LoVo (cell line): Measurements from ENCODE around the gene KAT6B.

Experiments
- DNase-seq: peaks from one replicate; pipeline ENCODE4 v3.0.0-alpha.2; 2016; ENCODE audit warnings: low spot score

Gene KAT6B

GRCh38 chr10:75068523-75068922, 242.1 kb downstream of the KAT6B start:
- no peak for DNase-seq

DNA sequence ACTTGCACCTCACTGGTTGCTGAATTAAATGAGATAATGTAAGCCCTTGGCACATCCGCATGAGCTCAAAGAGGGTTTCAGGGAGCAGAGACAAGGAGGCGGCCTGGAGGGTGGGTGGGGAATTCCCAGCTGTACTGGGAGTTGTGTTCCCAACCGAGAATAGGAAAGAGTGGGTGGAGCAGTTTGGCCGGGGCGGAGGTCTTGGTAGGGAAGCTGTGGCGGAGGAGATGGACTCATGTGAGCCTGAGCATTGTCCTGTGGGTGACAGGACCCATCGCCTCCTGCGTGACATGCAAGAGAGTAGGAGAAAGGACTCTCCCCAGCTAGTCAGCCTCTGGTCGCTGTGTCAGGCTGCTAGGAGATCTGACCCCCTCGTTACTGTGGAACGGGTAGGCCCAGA, 244.1 kb downstream of the KAT6B start:
- DNase-seq, result no peak

- no peak for DNase-seq
These were observed 244.6 kb downstream of the KAT6B start for GRCh38 chr10:75070961-75071428.

DNA sequence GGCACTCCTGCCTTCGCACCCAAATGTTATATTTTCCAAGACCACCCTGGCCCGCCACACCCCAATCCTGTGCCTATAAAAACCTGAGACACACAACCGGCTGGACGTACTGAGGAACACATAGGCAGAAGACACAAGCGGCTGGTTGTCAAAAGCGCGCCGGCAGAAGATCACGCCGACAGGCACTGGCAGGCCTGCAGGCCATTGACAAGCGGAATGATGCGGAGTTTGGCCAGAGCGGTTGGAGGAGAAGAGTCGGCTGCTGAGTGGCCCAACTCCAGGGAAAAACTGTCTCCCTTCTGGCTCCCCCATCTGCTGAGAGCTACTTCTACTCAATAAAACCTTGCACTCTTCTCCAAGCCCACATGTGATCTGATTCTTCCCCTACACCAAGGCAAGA, 245.4 kb downstream of the KAT6B start:
- DNase-seq, result no peak

GRCh38 chr10:75072727-75073126, 246.3 kb downstream of the KAT6B start:
- no peak for DNase-seq

DNA sequence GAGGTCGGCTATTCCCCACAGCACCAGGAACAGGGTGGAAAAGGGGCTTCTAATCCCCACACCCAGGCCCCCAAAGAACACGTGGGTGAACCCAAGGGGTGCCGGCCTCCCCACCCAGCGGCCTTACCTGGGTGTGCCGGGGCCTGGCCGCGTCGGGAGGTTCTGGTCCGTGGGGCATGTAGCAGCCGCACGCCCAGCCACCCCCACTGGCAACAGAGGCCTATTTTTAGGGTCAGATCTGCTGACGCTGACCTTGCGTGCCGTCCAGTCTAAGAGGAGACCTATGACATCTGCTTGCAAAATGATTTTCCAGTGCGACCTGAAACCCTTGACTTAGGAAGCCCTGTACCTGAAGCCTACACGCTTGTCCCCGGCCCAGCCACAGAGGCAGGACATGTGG, 247.0 kb downstream of the KAT6B start:
- no peak for DNase-seq

- DNase-seq, result no peak
These were observed 248.5 kb downstream of the KAT6B start for GRCh38 chr10:75074711-75075445.

GRCh38 chr10:75076348-75076747, 249.9 kb downstream of the KAT6B start:
- no peak for DNase-seq

GRCh38 chr10:75079436-75080083, 253.2 kb downstream of the KAT6B start:
- DNase-seq, result no peak

DNA sequence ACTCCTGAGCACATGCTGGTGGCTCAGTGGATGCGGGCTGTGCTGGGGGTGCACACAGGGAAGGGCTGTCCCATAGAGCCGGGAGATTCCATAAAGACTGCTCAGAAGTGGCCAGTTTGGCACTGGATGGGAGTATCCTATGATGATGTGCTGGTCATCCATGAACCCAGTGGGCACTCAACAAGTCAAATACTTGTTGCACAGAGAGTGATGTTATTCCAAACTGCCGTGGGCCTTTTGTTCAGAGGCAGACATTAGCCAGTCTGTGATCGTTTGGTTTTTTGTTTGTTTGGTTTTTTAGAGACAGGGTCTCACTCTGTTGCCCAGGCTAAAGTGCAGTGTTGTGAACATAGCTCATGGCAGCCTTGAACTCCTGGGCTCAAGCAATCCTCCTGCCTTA, 254.2 kb downstream of the KAT6B start:
- DNase-seq, result no peak

- no peak for DNase-seq
These were observed 255.0 kb downstream of the KAT6B start for GRCh38 chr10:75081379-75081778.
